ENCODE data around the gene PWP2.

DNA sequence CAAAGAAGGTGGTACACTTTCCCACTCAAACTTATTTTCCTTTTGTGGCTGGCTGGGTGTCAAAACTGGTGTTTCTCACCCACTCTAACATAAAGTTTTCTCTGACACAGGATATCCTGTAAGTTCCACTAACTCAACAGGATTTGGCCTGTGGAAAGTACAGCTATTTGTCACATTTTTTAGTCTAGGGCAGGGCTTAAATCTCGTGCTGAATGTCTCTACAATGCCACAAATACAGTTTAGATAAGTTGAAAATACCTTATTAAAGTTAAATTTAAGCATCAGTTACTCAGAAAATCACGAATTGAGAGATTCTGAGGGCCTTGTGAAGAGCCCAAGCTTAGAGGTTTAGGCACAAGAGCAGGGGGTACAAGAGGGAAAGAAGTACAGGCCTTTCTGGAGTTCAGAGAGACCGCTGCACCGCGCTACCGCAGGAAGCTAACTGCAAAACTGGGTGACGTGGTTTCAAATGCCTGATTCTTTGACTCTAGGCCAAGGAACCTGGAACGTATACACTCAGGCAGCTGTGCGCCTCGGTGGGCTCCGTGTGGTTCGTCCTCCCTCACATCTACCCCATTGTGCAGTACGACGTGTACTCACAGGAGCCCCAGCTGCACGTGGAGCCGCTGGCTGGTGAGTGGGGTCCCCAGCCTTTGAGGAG is 23.4 kb upstream of the PWP2 start:
- TF ChIP-seq, protein P1, sequence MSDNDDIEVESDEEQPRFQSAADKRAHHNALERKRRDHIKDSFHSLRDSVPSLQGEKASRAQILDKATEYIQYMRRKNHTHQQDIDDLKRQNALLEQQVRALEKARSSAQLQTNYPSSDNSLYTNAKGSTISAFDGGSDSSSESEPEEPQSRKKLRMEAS (IDR thresholded peaks at IDR 0.05): no peak
- TF ChIP-seq NFE2L2 (conservative IDR thresholded peaks at IDR 0.05; ENCODE audit: low read length) (no peak), CTCF (IDR thresholded peaks at IDR 0.05) (no peak), MAFK (IDR thresholded peaks at IDR 0.05; ENCODE audit: partially characterized antibody) (no peak), POLR2AphosphoS2 (conservative IDR thresholded peaks at IDR 0.05; ENCODE audit: low read length) (no peak)
- TF ChIP-seq, protein P2, sequence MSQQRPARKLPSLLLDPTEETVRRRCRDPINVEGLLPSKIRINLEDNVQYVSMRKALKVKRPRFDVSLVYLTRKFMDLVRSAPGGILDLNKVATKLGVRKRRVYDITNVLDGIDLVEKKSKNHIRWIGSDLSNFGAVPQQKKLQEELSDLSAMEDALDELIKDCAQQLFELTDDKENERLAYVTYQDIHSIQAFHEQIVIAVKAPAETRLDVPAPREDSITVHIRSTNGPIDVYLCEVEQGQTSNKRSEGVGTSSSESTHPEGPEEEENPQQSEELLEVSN (IDR thresholded peaks at IDR 0.05; ENCODE audit: borderline replicate concordance, low read depth): no peak

Data from A549 (cell line).